Measurements from ENCODE around the gene C8B. TPM values are rescaled to one million over a fixed set of nuclear protein-coding genes. Genes with fewer than 3 reads are reported as not detected.
A peak's percentile ranks its signal among the peaks of the same experiment; 100 is the strongest.

Gene C8B
- total RNA-seq, 1 donor from 2014 or later, result not detected

DNA sequence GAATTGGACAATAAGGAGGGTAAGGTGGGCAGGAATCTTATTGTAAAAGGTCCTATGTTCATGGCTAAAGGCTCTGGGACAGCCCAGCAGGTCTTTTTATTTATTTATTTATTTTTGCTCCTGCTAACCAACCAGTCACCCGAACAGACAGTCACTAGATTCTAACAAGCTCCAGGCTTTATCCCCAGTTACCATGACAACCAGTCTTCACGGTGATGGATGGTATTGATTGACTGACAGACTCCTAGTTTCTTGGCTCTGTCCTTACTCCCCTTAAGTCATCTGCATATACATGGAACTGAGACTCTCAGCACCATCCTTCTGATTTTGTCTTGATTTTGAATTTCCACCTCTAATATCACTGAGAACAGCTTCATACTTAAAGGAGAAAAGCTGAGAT, 66.9 kb downstream of the C8B start:
- DNase-seq (ENCODE audit: low read depth), result no peak

DNA sequence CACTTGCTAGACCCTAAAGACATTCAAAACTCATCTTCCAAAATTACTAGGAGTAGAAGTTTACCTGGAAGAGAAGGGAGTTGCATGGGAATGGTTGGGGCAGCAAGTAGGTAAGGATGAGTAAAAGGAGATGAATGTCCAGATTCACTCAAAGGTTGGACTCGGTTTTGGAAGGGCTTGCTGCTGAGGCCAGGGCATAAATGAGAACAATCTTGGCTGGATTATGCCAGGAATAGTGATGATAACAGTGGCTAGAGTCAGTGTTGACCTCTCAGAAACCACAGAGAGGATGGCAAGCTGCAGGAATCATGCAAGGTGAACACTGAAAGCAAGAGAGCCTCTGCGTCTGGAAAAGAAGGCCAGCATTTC, 67.8 kb downstream of the C8B start:
- DNase-seq (ENCODE audit: low read depth), result peak; percentile 47

DNA sequence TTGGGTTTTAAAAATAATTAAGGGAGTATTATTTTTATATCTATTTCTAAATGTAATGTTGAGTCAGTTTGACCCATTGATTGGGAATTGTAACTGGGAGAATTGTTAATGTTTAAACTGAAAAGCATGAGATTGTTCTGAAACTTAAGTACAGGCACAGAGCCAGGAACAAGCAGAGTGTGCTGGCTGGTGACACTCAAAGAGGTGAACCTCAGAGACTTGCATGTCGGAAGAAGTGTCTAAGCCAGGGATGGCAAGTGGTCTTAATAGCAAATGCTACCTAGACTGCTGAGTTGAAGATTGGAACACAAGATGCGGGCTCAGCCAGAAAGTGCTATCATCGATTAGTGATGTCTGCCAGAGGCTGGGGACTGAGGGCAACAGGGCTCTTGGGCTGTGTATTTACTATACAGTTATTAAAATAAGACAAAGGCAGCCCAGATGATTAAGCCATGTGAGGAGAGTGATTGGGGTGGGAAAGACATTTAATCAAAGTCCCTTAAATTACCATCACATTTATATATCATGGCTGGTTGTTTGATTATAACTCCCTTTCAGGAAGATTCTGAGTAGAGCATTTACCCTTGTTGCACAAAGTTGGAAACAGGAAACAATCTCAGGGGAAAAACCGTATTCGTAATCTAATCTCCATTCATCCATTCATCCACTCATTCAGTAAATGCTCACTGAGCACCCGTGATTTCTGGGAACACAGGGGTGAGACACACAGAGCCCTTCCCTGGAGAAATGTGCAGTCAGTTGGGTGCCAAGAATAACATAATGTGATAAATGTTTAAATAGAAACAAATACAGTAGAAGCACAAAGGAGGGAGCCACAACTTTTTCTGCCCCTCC, 68.4 kb downstream of the C8B start:
- peak; percentile 89 for DNase-seq (ENCODE audit: low read depth)

DNA sequence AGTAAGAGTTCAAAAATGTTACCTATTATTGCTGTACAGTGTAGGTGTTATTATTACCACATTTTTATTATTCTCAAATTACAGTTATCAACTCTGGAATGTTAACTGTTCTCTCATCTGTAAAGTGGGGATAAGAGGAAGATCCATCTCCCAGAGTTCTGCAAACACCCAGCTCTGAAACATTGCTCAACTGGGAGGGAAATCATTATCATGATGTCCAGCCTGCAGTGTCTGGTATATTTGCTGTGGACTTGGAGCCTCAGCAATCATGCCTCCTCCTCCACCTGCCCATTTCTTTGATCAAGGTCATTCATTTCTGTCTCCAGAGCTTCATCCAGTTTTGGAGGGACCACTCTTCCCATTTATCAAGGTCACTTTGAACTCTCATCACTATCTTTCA, 71.8 kb downstream of the C8B start:
- DNase-seq (ENCODE audit: low read depth), result no peak

DNA sequence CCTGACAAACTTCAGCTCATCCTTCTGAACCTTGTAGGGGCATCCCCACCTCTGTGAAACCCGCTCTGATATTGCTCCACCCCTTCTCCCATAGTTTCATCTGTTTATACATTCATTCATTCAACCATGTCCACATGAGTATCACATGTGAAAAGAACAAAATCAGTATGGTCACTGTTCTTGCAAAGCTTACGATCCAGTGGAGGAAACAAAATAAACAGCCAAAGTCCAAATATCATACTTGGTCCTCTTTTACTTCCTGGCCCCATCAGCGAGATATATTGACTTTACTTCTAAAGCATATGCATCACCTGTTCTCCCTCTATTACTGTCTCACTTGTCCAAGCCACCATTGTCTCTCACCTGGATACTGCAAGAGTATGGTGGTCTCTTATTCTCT, 75.6 kb downstream of the C8B start:
- no peak for DNase-seq (ENCODE audit: low read depth)

DNA sequence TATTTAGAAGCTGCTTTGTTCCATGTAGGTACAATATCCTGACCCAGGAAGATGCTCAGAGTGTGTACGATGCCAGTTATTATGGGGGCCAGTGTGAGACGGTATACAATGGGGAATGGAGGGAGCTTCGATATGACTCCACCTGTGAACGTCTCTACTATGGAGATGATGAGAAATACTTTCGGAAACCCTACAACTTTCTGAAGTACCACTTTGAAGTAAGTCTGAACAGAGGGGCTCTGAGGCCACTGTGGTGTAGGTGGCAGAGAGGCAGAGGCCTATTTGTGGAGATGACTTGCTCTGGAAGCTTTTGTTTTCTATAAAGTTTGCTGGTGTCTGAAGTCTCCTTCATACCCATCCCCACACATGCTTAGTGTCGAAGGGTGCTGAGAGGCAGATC, 84.4 kb downstream of the C8B start:
- no peak for DNase-seq (ENCODE audit: low read depth)

DNA sequence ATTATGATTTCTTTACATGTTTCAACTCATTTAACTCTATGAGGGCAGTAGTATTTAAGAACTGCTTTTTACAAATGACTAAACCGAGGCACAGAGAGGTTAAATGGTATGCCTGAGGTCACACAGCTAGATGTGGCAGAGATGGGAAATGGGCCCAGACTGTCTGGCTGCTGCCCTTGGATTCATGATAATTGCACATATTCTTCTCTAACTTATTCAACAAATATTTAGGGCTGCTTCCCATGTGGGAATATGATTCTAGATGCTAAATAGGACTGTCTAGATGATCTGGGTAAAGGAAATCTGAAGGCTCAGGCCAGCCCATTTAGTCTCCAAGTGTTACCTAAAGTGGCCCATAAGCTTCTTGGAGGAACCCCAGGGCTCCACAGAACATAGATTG, 85.0 kb downstream of the C8B start:
- DNase-seq (ENCODE audit: low read depth), result no peak

Other genes starting within 250 kb of the C8B start
- 0.05 TPM in 1 of 2 replicates, not detected in the other for gene FYB2, start 146.6 kb downstream of the C8B start, total RNA-seq
- gene C8A, start 111.2 kb downstream of the C8B start, total RNA-seq, result not detected in 2 replicates